Inferior parietal cortex (tissue), 1 donor: ENCODE data around the gene ABCC11.
A peak's percentile ranks its signal among the peaks of the same experiment; 100 is the strongest.
"Not testable (repeated sequence)": the region's sequence is repeated elsewhere in the genome, so short reads cannot be mapped to it uniquely, and the experiment has no call there.

Experiments used
- DNase-seq: peaks from one replicate; pipeline ENCODE4 v3.0.0-alpha.2; 2016; ENCODE audit errors: extremely low spot score

The ABCC11 gene

DNA sequence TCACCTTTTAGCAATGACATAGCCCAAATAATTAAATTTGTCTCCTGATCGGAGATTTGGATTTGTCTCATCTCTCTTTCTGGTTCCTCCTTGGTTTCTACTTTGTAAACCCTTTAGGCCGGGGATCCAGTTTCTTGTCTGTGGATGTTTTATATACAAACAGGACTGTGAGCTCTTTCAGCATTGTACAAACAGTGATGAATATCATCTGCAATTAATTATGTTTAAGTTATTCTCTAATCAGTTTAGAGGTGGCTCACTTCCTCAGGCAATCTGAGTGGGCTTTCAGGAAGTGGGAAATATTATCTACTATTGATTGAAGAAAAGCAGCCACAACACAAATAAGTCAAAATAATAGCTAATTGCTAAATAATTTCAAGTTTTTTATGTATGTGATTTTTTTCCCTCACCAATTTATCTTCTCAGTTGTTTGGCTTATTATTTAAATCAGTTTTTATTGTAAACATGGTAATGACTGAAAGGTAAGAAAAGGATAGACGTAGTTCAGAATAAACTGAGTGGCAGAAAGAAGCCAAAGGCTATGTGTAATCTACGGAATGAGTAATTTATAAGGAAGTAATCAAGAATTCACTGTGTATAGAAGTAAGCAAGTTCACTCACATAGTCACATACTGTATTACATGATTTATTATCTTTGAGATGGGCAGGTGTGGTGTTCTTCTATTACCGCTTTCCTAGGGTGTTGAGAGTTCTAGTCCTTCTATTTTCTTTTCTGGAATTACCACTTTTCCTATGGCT is 3.4 kb upstream of the ABCC11 start:
- no peak for DNase-seq

DNA sequence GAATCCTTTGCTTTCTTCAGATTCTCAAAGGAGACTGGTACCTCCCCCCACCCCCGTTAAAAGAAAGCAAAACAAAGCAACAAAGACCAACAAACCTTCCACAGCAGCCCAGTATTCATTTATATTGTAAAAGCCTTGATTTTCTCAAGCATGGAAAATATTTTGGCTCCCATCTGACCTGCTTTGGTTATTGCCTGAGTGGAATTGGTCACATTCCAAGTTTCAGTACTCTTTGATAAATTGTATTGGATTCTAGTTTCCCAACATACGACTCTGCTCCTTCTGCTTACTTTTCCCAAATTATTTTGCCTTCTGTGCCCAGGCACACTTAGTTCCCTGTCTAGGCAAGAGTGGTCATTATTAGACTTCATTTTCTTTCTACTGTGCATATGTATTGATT is 1.3 kb downstream of the ABCC11 start:
- no peak for DNase-seq

DNA sequence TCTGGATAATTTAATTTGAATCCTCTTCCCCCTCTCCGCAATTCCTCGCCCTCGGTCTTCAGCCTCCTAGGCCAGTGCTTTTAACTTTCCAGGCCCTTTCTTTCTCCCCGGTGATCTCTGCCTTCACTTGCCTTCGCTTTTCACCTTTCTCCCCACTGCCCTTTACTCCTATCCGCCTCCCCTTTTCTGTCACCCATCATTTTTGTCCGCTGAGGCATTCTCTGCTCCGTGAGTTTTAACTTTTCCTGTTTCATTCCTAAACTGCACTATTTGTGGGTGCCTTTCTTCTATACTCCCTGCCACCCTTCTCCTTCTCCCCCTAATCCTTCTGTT is 2.5 kb downstream of the ABCC11 start:
- DNase-seq, result no peak

DNA sequence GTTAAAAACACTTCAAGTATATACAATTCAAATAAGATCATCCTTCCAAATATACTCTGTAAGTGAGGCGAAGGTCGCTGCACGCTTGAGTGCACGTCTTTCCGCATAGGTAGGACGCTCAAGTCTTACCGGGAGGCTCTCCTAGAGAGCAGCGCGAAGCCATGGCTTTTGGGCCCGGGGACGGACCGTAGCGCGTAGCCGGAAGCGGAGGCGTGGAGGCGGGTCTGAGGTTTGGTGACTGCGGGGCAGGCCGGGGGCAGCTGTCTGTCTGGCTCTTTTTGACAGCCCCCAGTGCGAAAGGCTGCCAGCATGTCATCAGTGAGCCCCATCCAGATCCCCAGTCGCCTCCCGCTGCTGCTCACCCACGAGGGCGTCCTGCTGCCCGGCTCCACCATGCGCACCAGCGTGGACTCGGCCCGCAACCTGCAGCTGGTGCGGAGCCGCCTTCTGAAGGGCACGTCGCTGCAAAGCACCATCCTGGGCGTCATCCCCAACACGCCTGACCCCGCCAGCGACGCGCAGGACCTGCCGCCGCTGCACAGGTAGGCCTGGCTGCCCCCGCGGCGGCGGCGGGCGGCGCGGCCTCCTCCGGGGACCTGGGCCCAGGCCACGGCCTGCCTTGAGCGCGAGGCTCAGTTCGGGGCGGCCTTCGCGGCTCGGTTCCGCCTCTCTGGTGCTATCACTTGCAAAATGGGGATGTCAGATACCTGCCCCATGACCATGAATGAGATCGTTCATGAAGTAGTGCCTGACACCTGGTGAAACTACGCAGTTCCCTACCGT is 3.1 kb downstream of the ABCC11 start, which contains the start of gene LONP2:
TSS of gene LONP2 (plus strand) at position 221 of the 783 bp plus-strand sequence. CDS start at position 310, 89 bp downstream.
- DNase-seq, result peak; percentile 95

- not testable (repeated sequence) for DNase-seq
Observed at GRCh38 chr16:48240147-48240546, 7.2 kb downstream of the ABCC11 start.

DNA sequence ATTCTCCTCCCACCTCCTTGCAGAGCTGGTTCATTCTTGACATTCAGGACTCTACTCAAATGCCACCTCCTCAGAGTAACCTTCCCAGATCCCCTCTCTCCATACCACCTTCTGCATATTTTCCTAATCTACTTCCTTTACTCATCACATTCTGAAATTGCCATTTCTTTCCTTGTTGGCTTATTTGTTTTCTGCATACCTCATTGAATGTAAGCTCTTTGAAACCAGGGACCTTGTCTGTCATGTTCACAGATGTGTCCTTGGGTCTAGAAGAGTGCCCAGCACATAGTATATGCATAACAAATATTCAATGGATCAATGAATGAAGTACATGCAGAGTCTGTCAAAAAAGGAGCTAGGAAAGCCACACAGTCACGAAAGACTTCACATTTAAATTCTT is 11.1 kb downstream of the ABCC11 start:
- no peak for DNase-seq

- no peak for DNase-seq
Observed at GRCh38 chr16:48235556-48236136, 11.7 kb downstream of the ABCC11 start.

GRCh38 chr16:48235058-48235555 is 12.2 kb downstream of the ABCC11 start:
- DNase-seq, result no peak

- no peak for DNase-seq
Observed at GRCh38 chr16:48234630-48235029, 12.7 kb downstream of the ABCC11 start.

DNA sequence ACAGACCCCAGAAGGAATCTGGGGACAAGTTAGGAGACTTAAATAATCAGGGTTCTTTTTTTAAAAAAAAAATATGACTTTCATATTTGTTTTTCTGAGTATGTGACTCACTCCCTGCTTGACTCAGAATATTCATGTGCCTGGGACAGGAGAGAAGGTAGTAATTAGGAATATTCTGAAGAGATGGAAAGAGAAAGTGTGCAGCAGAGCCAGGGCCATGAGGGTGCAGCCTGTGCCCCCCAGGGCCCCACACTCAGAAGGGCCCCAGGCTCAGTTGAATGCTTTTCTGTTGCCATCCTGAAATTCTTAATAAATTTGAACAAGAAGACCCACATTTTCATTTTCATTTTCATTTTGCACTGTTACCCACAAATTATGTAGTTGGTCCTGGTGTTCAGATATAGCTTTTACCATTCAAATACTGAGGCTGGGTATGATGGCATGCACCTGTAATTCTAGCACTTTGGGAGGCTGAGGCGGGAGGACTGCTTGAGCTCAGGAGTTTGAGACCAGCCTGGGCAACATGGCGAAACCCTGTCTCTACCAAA is 14.8 kb downstream of the ABCC11 start:
- no peak for DNase-seq

DNA sequence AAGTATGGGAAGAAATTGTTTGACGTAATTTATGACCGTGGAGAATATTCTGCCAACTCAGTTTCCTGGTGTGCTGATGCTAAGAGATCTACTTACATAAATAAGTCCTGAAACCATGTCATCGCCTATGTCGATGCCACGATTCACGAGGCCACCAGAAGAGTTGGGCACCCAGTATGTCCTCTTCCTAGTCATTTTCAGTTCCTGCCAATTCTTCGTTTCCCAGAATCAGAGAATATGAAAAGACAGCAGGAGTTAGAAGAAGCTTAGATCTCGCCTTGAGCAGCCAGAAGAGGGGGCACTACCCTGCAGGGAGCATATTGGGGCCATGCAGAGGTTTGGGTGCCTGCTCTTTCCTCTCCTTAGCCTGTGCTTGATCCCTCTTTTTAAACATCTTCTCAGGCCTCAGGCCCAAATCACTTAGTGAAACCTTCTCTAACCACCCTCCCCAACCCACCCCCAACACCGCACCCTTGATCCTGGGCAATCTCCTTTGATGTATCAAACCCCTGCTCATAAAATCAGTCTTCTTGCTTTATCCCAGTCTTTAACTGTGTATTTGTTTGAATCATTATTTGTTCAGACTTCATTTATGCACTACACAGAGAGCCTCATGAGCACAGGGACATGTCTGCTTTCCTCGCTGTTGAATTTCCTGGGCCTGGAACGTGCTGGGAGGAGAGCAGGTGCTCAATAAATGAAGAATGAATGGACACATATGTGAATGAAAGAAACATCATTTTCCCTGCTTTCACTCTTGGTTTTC is 15.4 kb downstream of the ABCC11 start:
- DNase-seq, result peak; percentile 20

GRCh38 chr16:48225456-48225855 is 21.9 kb downstream of the ABCC11 start:
- no peak for DNase-seq

GRCh38 chr16:48223490-48223889 is 23.8 kb downstream of the ABCC11 start:
- no peak for DNase-seq

GRCh38 chr16:48220891-48221290 is 26.4 kb downstream of the ABCC11 start:
- DNase-seq, result no peak

DNA sequence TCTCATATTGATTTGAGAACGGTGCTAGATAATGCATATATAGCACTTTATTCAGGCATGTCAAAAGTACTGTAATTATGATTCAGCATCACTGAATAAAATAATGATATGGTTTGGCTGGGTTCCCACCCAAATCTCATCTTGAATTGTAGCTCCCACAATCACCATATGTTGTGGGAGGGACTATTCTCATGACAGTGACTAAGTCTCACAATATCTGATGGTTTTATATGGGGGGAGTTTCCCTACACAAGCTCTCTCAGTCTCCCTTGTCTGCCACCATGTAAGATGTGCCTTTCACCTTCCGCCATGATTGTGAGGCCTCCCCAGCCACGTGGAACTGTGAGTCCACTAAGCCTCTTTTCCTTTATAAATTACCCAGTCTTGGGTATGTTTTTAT is 28.9 kb downstream of the ABCC11 start:
- no peak for DNase-seq

- DNase-seq, result no peak
Observed at GRCh38 chr16:48217708-48218107, 29.6 kb downstream of the ABCC11 start.

GRCh38 chr16:48215738-48216137 is 31.6 kb downstream of the ABCC11 start:
- no peak for DNase-seq

- no peak for DNase-seq
Observed at GRCh38 chr16:48212033-48212432, 35.3 kb downstream of the ABCC11 start.

DNA sequence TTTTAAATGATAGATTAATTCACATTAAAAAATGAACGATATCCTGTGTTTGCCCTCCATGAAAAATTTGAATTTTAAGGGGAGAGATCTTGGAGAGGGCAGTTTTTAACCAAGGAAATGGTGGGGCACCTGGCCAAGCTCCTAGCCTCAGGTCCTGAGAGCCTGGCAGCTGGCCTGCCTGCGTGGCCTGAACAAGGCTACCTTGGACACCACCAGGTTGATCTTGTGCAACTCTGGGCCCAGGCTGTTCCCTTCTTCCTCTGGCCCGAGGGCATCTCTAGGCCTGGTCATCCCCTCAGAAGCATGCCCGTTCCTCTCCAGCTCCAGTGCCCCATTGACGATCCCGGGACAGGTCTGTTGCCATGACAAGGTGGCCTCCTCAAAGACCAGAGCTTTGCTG is 36.6 kb downstream of the ABCC11 start:
- DNase-seq, result no peak

DNA sequence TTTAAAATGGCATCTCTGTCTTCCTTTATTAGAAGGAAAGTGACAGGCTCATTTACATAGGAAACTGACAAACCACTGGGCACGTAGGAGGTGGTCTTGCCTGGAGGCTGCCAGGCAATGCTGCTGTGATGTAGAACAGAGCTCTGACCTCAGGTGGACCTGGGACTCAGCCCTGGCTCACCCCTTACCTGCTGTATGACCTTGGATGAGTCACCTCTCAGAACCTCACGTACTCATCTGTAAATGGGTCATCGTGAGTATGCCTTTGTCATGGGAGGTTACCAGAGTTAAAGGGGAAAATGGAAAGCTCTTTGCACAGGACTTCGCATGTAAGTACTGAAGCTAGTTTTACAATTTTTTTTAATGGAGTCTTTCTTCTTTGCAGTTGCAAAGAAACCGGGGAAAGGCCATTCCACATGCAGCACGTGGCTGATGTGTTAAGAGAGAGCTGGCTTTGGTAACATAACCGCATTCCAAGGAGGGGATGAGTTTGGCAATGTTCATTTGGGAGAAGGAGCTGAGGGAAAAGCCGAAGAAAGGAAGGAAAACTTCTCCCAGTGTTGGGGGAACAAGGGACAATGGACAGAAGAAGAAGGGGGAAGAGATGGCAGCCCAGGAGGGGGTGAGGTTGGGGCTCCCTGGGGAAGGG is 40.6 kb downstream of the ABCC11 start:
- DNase-seq, result no peak

DNA sequence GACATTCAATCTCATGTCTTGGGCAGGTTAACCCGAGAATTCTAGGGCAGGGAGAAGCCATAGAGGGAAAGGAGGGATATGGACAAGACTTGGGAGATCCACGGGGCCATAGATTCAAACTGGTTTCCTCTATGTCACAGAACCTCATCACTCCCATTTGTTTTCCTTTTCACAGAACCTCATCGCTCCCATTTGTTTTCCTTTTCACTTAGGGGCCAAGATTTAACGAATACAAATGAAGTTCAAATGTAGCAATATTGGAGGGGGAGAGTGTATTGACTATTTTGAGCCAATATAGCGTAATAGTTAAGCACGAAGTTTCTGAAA is 42.6 kb downstream of the ABCC11 start:
- DNase-seq, result no peak
